ENCODE measurements around the gene LIPC.

LIPC gene

GRCh38 chr15:58407236-58407775 lies 24.5 kb upstream of the LIPC start:
- no peak for DNase-seq

- no peak for DNase-seq
Measured at GRCh38 chr15:58407778-58408177, 24.0 kb upstream of the LIPC start.

GRCh38 chr15:58409861-58410260 lies 21.9 kb upstream of the LIPC start:
- no peak for DNase-seq

DNA sequence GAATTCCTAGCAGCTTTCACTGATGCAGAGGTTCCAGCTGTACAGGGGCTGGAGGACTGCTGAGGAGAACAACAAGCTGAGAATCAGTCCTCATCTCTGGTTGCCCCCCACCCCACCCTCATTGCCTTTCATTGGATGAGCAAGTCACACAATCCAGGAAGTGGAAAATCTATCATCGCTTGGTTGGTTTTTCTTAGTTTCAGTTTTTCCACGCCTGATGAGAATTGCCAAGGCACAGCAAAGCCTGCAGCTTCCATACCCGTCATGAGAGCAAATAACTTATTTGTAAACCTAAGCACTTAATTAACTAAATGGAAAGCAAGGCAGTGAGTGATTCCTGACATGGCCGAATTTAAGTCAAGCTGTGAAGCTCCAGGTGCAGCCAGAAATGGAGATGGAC lies 21.4 kb upstream of the LIPC start:
- no peak for DNase-seq

DNA sequence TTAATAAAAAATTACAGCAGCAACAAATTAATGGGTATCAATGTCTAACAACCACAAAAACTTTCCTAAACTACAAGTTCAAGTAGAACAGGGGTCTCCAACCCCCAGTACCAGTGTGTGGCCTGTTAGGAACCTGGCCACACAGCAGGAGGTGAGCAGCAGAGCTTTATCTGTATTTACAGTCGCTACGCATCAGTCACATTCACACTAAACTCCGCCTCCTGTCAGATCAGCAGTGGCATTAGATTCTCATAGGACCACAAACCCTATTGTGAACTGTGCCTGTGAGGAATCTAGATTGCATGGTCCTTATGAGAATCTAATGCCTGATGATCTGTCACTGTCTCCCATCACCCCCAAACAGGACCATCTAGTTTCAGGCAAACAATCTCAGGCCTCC lies 18.5 kb upstream of the LIPC start:
- no peak for DNase-seq

GRCh38 chr15:58415636-58416035 lies 16.2 kb upstream of the LIPC start:
- DNase-seq = no peak

DNA sequence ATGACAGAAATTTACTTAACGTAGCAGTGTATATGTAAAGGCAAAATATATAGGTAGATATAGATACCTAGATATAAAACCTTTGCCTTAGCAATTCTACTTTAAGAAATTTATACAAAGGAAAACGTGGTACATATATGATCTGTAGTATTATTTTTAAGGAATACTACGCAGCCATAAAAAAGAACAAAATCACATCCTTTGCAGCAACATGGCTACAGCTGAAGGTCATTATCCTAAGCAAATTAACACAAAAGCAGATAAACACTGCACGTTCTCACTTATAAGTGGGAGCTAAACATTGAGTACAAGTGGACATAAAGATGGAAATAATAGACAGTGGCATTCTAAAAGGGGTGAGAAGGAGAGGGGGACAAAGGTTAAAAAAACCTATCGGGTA lies 14.8 kb upstream of the LIPC start:
- DNase-seq = no peak

- no peak for DNase-seq
Measured at GRCh38 chr15:58418135-58418534, 13.7 kb upstream of the LIPC start.

DNA sequence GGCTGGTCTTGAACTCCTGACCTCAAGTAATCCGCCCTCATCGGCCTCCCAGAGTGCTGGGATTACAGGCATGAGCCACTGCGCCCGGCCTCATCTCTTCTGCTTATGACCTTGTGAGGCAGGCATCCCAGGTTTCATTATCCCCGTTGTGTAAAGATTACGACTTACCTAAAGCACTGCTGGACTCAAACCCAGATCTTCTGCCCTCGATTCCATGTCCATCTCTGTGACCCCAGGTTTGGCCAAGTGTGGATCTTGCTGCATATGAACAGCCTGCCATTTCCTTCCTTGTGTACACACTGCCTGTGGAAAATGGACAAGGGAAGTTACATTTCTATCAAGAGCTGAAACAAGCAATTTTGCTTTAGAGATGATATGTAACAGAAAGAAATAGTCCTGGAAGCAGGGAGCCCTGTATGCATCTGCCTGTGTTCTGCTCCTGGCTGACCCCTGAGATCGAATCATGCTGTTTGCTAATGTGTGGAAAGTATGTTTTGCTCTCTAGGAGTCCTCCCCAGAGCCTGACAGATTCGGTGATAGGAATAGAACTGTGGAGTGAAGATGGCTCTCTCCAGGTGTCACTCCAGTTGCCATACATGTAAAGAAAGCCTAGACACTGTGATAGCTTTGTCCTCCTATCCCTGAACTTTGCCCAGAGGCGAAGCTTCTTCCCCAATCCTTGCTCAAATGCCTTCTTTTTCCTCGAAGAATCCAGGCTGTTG lies 11.8 kb upstream of the LIPC start:
- DNase-seq = no peak

GRCh38 chr15:58420579-58421043 lies 11.2 kb upstream of the LIPC start:
- no peak for DNase-seq

GRCh38 chr15:58423205-58423604 lies 8.6 kb upstream of the LIPC start:
- DNase-seq = no peak

GRCh38 chr15:58423831-58424608 lies 7.8 kb upstream of the LIPC start:
- no peak for DNase-seq

DNA sequence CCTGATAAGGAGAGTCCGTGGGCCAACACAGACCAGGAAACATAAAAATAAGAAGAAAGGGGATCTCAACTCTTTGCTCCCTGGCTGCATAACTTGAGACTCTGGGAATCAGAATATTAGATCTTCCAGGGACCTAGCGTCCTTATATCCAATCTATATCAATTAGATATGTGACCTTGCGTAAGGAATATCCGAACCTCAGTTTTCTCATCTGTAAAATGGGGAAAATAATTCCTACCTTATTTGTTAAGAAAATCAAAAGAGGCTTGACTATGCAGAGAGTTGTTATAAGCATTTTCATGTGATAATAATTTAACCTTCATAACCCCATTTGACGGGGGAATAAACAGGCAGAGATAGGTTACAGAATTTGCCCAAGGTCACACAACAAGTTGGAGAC lies 7.1 kb upstream of the LIPC start:
- no peak for DNase-seq

GRCh38 chr15:58425185-58425584 lies 6.6 kb upstream of the LIPC start:
- DNase-seq = no peak

GRCh38 chr15:58425834-58426233 lies 6.0 kb upstream of the LIPC start:
- DNase-seq = no peak

DNA sequence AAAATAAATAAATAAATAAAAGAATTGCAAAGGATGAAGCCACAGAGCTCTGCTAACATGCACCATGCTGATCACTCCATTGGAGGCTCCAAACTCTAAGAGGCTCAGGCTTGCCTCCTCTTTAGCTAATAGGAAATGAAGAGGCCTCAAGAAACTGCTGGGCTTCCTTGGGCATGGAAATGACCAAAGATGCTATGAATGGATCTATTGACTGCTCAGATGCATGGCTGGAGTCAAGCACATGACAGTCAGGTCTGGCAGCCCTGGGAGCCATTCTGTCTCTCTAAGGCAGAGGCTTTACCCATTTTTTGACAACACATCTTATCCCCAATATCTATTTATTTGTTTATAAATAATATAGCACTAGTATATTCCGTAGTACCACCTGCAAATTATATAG lies 5.3 kb upstream of the LIPC start:
- no peak for DNase-seq

GRCh38 chr15:58427987-58428386 lies 3.8 kb upstream of the LIPC start:
- DNase-seq = no peak

- no peak for DNase-seq
Measured at GRCh38 chr15:58430224-58430787, 1.5 kb upstream of the LIPC start.

DNA sequence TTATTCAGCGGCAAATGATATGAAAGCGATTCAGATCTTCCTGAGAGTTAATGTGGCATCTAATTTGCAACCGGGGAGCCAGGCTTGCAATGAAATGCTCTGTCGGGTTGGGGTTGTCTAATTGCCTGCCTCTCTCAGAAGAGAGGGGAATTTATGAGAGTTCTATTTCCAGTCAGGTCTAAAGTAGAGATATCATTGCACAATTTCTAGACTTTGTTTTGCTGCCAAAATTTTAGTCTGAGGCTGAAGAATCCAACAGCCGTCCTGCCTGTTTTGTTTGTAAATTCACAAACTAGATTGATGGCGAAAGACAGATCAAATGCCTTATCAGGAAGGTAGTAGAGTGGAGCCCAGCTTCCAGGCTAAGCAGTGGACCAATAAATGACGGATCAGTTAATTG lies 610 bp downstream of the LIPC start:
- no peak for DNase-seq

DNA sequence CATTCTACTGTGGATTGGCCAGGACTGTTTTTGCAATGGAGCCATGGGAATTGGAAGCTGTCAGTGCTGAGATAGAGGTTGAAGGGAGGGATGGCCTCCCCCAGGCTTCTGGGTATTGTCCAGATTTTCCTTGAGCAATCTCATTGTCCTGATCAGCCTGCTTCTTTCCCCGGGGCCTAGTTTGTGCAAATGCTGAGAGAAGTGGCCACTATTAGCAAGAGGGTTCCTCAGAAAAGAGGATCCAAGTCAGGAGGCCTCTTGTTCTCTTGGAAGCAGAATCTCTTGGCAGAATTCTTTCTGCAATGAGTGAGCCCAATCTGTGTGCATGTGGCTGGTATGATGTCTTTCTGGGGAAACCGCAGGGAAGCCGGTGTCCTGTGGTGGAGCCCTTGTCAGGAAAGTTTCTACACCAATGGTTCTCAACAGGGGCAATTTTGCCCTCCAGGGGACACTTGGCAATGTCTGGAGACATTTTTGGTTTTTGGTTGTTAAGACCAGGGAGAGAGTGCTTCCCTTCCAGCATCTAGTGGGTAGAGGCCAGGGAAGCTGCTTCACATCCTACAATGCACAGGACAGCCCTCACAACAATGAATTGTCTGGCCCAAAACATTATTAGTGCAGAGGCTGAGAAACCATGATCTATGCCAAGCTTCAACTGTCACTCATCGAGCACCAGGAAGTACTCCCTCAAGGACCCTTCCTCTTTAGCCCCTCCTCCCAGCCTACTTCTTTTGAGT lies 2.0 kb downstream of the LIPC start:
- DNase-seq = no peak

- DNase-seq = no peak
Measured at GRCh38 chr15:58434334-58434875, 2.6 kb downstream of the LIPC start.

- DNase-seq = no peak
Measured at GRCh38 chr15:58436552-58436951, 4.8 kb downstream of the LIPC start.

All from NCI-H748 treated with DMSO at 0.1 percent for 48 hours (cell line).